Measurements from ENCODE around the gene TTF2.
A peak's percentile ranks its signal among the peaks of the same experiment; 100 is the strongest.

TTF2 gene

GRCh38 chr1:117059678-117060440 lies at the start of gene TTF2:
Gene TTF2 (plus strand): TSS chr1:117060326. CDS start chr1:117060347, 21 bp downstream.
- DNase-seq: peak; percentile 99

- DNase-seq: no peak
Measured at GRCh38 chr1:117011334-117011733, 48.8 kb upstream of the TTF2 start.

- DNase-seq: no peak
Measured at GRCh38 chr1:117013309-117013858, 46.7 kb upstream of the TTF2 start.

- no peak for DNase-seq
Measured at GRCh38 chr1:117014209-117014608, 45.9 kb upstream of the TTF2 start.

GRCh38 chr1:117015724-117016123 lies 44.4 kb upstream of the TTF2 start:
- DNase-seq: no peak

GRCh38 chr1:117017062-117017461 lies 43.1 kb upstream of the TTF2 start:
- no peak for DNase-seq

- DNase-seq: no peak
Measured at GRCh38 chr1:117017648-117018047, 42.5 kb upstream of the TTF2 start.

GRCh38 chr1:117020526-117021156 lies 39.5 kb upstream of the TTF2 start:
- DNase-seq: no peak

GRCh38 chr1:117022114-117022513 lies 38.0 kb upstream of the TTF2 start:
- no peak for DNase-seq

GRCh38 chr1:117025568-117025967 lies 34.6 kb upstream of the TTF2 start:
- DNase-seq: no peak

GRCh38 chr1:117026361-117026760 lies 33.8 kb upstream of the TTF2 start:
- no peak for DNase-seq

GRCh38 chr1:117029685-117030084 lies 30.4 kb upstream of the TTF2 start:
- no peak for DNase-seq

- no peak for DNase-seq
Measured at GRCh38 chr1:117030271-117030877, 29.8 kb upstream of the TTF2 start.

GRCh38 chr1:117032266-117032665 lies 27.9 kb upstream of the TTF2 start:
- DNase-seq: no peak

- DNase-seq: no peak
Measured at GRCh38 chr1:117032681-117033539, 27.2 kb upstream of the TTF2 start.

- no peak for DNase-seq
Measured at GRCh38 chr1:117033772-117034171, 26.4 kb upstream of the TTF2 start.

GRCh38 chr1:117034791-117035290 lies 25.3 kb upstream of the TTF2 start:
- DNase-seq: no peak

GRCh38 chr1:117036018-117036461 lies 24.1 kb upstream of the TTF2 start:
- DNase-seq: no peak

- no peak for DNase-seq
Measured at GRCh38 chr1:117037802-117038201, 22.3 kb upstream of the TTF2 start.

GRCh38 chr1:117038236-117038635 lies 21.9 kb upstream of the TTF2 start:
- no peak for DNase-seq

GRCh38 chr1:117044217-117044616 lies 15.9 kb upstream of the TTF2 start:
- no peak for DNase-seq

GRCh38 chr1:117045644-117046043 lies 14.5 kb upstream of the TTF2 start:
- DNase-seq: no peak

GRCh38 chr1:117046781-117047180 lies 13.3 kb upstream of the TTF2 start:
- DNase-seq: no peak

Data from CD4-positive, alpha-beta T cell treated with Interleukin-21 for 1 hour (primary cell).